HL-60 (cell line): Measurements from ENCODE around the gene PARP8.

Source experiments
- DNase-seq, 2 experiments: peaks; one replicate each; pipeline ENCODE4 v3.0.0-alpha.2; 2010 to 2020; ENCODE audit warnings: low read depth in 1 of 2, low spot score in 1 of 2
- H3K27ac ChIP-seq: fragments of 250-450 bp; sonication (Bioruptor Pico); replicated peaks from 2 replicates; pipeline ENCODE4 v1.5.1; 2020; ENCODE audit warnings: mild to moderate bottlenecking, moderate library complexity
- H3K27me3 ChIP-seq: fragments of 250-450 bp; sonication (Bioruptor Pico); 2 replicates; pipeline ENCODE4 v1.5.1; 2021; ENCODE audit warnings: mild to moderate bottlenecking, moderate library complexity; ENCODE audit not compliant: insufficient read depth, poor library complexity, severe bottlenecking
- H3K4me3 ChIP-seq: replicated peaks from 2 replicates; pipeline ENCODE4 v1.5.1; 2011; ENCODE audit warnings: mild to moderate bottlenecking, control low read depth, low read length; ENCODE audit not compliant: insufficient read depth
- GABPA ChIP-seq: IDR thresholded peaks from 2 replicates; pipeline ENCODE4 v1.6.1; 2012; ENCODE audit warnings: low read depth
- POLR2AphosphoS5 ChIP-seq: IDR thresholded peaks from 2 replicates; pipeline ENCODE4 v1.6.1; 2012; ENCODE audit warnings: low read depth
- REST ChIP-seq: IDR thresholded peaks from 2 replicates; pipeline ENCODE4 v1.6.1; 2012; ENCODE audit warnings: low read depth; ENCODE audit not compliant: insufficient replicate concordance
- SPI1 ChIP-seq: IDR thresholded peaks from 2 replicates; pipeline ENCODE4 v1.6.1; 2012; ENCODE audit warnings: low read depth, mild to moderate bottlenecking, borderline replicate concordance
- TF ChIP-seq, protein P1 (sequence below): IDR thresholded peaks from one replicate; pipeline ENCODE4 v1.5.1; 2011; ENCODE audit warnings: low read length, control low read depth, inconsistent platforms; ENCODE audit not compliant: insufficient read depth

The PARP8 gene

DNA sequence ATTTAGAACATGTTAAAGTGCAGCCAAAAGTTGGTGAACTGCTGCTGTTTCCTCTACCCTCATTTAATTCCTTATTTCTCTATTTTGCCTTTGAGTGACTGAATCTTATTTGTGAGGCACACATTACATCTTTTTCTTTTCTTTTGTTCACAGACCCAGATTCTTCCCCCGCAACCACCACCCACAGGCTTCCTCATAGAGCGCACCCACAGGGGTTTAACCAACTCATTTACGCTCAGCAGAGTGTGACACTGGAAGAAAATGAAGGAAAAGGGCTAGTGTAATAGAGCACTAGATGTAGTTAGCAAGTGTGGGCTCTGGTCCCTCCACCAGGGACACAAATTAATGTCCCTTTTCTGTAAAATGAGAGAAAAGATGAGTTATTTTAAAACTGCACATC is 200.7 kb downstream of the PARP8 start:
- H3K4me3 ChIP-seq: no peak overlapping the region
- no peak for DNase-seq
- H3K27ac ChIP-seq: no peak overlapping the region
- no peak for TF ChIP-seq SPI1
- no peak for TF ChIP-seq POLR2AphosphoS5
- TF ChIP-seq, protein P1, sequence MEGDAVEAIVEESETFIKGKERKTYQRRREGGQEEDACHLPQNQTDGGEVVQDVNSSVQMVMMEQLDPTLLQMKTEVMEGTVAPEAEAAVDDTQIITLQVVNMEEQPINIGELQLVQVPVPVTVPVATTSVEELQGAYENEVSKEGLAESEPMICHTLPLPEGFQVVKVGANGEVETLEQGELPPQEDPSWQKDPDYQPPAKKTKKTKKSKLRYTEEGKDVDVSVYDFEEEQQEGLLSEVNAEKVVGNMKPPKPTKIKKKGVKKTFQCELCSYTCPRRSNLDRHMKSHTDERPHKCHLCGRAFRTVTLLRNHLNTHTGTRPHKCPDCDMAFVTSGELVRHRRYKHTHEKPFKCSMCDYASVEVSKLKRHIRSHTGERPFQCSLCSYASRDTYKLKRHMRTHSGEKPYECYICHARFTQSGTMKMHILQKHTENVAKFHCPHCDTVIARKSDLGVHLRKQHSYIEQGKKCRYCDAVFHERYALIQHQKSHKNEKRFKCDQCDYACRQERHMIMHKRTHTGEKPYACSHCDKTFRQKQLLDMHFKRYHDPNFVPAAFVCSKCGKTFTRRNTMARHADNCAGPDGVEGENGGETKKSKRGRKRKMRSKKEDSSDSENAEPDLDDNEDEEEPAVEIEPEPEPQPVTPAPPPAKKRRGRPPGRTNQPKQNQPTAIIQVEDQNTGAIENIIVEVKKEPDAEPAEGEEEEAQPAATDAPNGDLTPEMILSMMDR: no peak
- TF ChIP-seq REST: no peak
- TF ChIP-seq GABPA: no peak
- H3K27me3 ChIP-seq: no peaks in the 10 kb centered on the region

- DNase-seq: peak in 1 of 2 experiments; percentile 27
- Histone ChIP-seq H3K27me3 (no peaks in the 10 kb centered on the region), H3K27ac (no peak overlapping the region), H3K4me3 (no peak overlapping the region)
- TF ChIP-seq, protein P1: no peak
- TF ChIP-seq GABPA (no peak), POLR2AphosphoS5 (no peak), SPI1 (no peak), REST (no peak)
Observed at GRCh38 chr5:50873595-50874277, 207.3 kb downstream of the PARP8 start.

DNA sequence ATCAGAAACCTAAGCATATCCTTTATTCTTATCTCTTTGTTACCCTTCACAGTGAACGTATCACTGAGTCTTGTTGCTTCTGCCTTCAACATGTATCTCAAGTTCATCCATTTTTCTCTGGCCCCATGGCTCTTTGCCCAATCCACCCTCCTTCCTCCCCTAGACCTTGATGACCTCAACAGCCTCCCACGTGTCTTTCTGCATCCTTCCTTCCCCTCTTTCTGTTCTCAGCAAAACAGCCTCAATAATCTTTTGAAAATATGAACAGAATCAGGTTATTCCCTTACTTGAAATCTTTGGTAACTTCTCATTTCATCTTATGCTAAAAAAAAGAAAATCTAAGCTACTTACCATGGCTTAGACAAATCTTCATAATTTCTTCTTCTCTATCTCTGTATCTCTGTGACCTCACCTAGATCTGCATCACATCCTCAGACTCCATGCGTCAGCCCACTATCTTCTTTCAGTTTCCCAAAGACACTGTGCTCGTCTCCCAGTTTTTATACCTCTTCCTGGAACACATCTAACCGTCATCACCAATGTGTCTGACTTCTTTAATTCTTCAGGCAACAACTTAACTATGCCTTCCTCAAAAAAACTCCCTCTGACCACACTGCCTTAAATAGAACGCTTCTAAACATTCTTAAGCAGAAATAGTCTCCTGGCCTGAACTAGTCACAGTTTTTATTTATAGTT is 208.0 kb downstream of the PARP8 start:
- peak; percentile 16 to 26 for DNase-seq
- H3K27ac ChIP-seq: peak overlapping the region; percentile 41
- H3K27me3 ChIP-seq: no peaks in the 10 kb centered on the region
- no peak overlapping the region for H3K4me3 ChIP-seq
- TF ChIP-seq SPI1: peak; percentile 13; the same call in 1 of the 2 replicates
- TF ChIP-seq POLR2AphosphoS5: no peak
- TF ChIP-seq GABPA: no peak

- TF ChIP-seq POLR2AphosphoS5: no peak
- no peak for TF ChIP-seq SPI1
- TF ChIP-seq REST: no peak
- TF ChIP-seq, protein P1: no peak
- Histone ChIP-seq H3K4me3 (no peak overlapping the region), H3K27me3 (no peaks in the 10 kb centered on the region), H3K27ac (peak overlapping the region; percentile 41)
- DNase-seq: peak in 1 of 2 experiments; percentile 3
Observed at GRCh38 chr5:50875002-50875344, 208.5 kb downstream of the PARP8 start.
